ENCODE measurements around the gene SLC25A30. TPM values are rescaled to one million over a fixed set of nuclear protein-coding genes. Genes with fewer than 3 reads are reported as not detected.
"Not testable (repeated sequence)": the region's sequence is repeated elsewhere in the genome, so short reads cannot be mapped to it uniquely, and the experiment has no call there.

SLC25A30 gene
- total RNA-seq, 1 donor from 2014 or later: 15.9 TPM

DNA sequence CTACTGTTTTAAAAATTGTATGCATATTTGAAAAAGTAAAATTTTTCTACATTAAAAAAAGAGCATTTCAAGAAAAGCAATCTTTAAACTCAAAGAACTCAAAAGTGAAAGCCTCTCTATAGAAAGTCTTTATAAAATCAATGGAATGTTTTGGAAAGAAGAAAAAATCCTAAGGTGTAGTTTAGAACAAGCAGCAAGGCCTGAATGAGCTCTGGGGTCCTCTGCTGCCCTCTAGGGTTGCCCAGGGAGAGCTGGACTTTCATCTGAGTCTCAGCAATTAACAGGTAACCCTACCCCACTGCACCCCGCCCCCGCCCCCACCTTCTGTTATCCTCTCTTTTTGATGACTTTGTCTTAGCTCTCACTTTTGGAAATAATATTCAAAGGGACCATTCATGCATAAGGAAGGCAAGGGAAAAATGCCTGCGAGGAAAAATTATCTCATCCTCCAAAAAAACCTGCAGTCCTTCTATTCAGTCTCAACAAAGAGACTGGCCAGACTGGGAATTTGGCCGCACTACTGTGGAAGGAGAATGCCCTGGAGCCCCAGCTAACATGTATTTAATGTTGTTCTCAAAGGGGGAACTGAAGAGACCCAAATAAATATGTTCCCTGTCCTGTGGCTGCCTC, 24.1 kb downstream of the SLC25A30 start:
- no peak for DNase-seq (ENCODE audit: extremely low read depth, low read depth, low spot score)

DNA sequence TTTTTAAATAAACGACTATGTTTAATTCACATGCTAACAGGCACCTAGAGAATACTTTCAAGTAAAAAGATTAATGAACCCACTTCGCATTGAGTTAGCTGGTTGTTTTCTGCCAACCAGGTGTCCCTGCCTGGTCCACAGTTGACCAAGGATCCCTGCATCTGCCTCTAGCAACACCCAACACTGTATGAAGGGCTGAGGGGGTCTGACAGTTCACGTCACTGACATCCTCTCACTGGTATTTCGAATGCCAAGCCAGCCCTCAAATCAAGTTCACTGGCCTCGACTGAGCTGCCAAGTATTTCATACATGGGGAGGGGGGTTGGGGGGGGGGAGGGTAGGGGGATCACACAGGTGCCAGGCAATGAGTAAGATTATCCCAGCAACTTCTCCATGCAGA, 25.4 kb downstream of the SLC25A30 start:
- no peak for DNase-seq (ENCODE audit: extremely low read depth, low read depth, low spot score)

DNA sequence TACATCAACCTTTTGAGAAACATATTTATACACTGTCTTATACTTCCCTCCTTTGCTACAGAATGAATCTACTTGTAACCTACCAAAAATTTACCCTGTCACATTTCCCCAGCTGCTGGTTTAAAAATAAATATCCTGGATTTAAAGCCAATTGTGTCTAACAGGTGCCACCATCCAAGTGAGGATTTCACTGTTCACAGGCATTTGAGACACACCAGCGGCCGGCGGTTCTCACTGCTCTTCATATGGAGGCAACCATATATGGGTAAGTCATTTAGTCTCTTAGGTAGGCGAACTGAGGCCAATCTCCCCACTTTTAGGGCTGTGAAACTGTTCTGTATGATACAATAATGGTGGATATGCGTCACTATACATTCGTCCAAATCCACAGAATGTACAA, 26.2 kb downstream of the SLC25A30 start:
- no peak for DNase-seq (ENCODE audit: extremely low read depth, low read depth, low spot score)

GRCh38 chr13:45391128-45391527, 27.0 kb downstream of the SLC25A30 start:
- not testable (repeated sequence) for DNase-seq (ENCODE audit: extremely low read depth, low read depth, low spot score)

DNA sequence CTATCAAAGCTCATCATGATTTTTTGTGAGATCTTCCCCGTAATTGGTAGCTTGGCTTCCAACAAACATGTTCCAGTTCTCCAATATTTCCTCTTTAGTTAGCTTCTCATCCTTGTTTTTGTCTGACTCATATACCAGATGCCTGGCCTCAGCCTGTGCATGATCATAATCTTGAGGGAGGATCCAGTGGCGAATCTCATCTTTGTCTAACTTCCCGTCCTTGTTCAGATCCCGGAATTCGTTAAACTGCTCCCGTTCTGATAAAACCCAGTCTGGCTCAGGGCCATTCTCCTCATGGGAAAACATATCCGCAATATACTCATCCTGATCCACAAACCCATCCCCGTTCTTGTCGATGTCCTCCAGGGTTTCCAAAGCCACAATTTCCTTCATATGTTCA, 27.8 kb downstream of the SLC25A30 start:
- not testable (repeated sequence) for DNase-seq (ENCODE audit: extremely low read depth, low read depth, low spot score)

DNA sequence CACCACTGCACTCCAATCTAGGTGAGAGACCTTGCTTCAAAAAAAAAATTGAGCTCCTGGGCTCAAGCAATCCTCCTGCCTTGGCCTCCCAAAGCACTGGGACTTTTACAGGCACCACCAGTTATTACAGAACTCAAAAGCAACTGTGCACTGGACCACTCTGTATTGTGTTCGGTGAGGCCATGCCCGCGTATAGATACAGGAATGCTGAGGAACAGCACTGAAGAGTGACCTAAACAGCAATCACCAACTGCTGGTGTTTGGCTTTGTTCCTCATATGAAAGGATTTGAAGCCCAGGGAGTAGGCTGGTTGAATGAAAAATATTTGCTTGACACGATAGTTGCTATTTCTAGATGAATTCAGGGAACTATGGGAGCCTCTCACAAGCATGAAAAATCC, 29.5 kb downstream of the SLC25A30 start:
- no peak for DNase-seq (ENCODE audit: extremely low read depth, low read depth, low spot score)

GRCh38 chr13:45386892-45387575, 31.1 kb downstream of the SLC25A30 start:
- not testable (repeated sequence) for DNase-seq (ENCODE audit: extremely low read depth, low read depth, low spot score)

DNA sequence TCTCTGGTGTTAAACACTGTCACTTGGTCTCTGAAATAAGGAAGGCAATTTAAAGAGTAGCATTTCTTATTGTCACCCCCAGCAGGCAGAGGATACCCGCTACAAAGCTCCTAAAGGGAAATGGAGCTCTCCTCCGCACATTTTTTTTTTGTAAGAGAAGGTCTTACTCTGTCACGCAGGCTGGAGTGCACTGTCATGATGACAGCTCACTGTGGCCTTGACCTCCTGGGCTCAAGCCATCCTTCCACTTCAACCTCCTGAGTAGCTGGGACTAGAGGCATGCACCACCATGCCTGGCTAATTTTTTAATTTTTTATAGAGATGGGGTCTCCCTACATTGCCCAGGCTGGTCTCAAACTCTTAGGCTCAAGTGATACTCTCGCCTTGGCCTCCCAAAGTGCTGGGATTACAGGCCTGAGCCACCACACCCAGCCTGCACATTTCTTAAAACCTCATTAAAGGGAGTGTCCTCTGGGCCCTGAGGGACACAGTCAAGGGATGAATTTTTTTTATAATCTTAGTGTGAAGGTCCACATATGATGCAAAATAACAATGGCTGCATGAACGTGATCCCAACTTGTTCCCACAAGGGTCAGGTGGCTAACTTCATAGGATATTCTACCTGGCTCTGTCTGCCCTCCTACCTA, 32.1 kb downstream of the SLC25A30 start:
- no peak for DNase-seq (ENCODE audit: extremely low read depth, low read depth, low spot score)

- no peak for DNase-seq (ENCODE audit: extremely low read depth, low read depth, low spot score)
Measured at GRCh38 chr13:45385320-45385719, 32.9 kb downstream of the SLC25A30 start.

- no peak for DNase-seq (ENCODE audit: extremely low read depth, low read depth, low spot score)
Measured at GRCh38 chr13:45384474-45385174, 33.5 kb downstream of the SLC25A30 start.

- not testable (repeated sequence) for DNase-seq (ENCODE audit: extremely low read depth, low read depth, low spot score)
Measured at GRCh38 chr13:45382739-45383138, 35.4 kb downstream of the SLC25A30 start.

DNA sequence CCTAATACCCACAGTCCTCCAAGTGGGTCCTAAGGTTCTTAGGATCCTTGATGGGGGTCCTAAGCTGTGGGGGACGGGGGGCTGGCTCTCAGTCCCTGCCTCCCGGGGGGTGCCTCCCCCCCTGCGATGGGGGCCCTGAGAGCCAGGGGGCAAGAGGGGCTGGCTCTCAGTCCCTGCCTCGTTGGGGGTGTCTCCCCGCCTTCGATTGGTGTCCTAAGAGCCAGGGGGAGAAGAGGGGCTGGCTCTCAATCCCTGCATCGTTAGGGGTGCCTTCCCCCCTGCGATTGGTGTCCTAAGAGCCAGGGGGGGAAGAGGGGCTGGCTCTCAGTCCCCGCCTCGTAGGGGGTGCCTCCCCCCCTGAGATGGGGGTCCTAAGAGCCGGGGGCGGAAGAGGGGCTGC, 37.0 kb downstream of the SLC25A30 start:
- DNase-seq (ENCODE audit: extremely low read depth, low read depth, low spot score): no peak

- not testable (repeated sequence) for DNase-seq (ENCODE audit: extremely low read depth, low read depth, low spot score)
Measured at GRCh38 chr13:45380708-45381107, 37.5 kb downstream of the SLC25A30 start.

GRCh38 chr13:45379516-45379915, 38.7 kb downstream of the SLC25A30 start:
- DNase-seq (ENCODE audit: extremely low read depth, low read depth, low spot score): not testable (repeated sequence)

DNA sequence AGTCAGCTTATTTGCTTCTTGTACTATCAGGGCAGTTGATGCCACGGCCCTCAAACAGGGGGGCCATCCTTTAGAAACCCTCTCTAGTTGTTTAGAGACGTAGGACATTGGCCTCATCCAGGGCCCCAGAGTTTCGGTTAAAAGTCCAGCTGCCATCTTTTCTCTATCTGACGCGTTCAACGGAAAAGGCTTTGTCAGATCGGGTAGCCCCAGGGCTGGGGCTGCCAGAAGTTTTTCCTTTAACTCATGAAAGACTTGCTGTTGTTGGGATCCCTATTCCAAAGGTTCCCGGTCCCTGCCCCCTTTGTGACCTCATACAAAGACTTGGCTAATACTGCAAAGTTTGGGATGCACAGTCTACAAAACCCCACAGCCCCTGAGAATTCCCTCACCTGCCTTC, 39.4 kb downstream of the SLC25A30 start:
- not testable (repeated sequence) for DNase-seq (ENCODE audit: extremely low read depth, low read depth, low spot score)

- DNase-seq (ENCODE audit: extremely low read depth, low read depth, low spot score): not testable (repeated sequence)
Measured at GRCh38 chr13:45377314-45377713, 40.9 kb downstream of the SLC25A30 start.

- DNase-seq (ENCODE audit: extremely low read depth, low read depth, low spot score): not testable (repeated sequence)
Measured at GRCh38 chr13:45376651-45377050, 41.5 kb downstream of the SLC25A30 start.

DNA sequence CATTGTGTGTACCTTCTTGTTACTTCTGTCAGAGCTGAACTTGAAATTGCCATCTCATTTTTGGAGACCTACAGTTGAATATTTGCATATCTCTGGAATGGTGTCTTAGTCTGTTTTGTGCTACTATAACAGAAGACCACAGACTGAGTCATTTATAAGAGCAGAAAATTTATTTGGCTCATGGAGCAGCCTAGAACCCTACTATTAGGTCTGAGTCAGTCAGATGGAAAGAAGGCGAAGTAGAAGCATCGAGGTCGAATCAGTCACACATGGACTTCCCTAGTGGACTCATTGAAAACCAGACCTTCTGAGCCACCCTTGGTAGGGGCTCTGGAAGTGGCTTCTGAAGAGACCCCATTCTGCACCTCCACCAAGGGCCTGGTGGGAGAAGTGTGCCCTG, 43.3 kb downstream of the SLC25A30 start:
- DNase-seq (ENCODE audit: extremely low read depth, low read depth, low spot score): no peak

DNA sequence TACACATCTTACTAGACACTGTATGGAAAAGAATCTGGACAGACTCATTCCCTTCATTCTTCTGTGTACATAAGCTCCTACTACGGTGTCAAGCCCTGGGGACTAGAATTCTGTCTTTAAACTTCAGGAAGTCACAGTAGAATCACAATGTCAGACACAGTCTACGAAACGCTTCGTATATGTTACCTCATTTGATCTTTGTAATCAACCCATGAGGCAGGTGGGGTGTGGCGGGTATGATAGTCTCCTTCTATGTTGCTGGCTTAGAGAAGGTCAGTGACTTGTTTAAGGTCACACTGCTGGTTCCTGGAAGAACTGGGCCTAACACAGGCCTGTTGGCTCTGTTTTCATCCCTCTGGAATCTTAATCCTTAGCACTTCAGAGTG, 45.0 kb downstream of the SLC25A30 start:
- no peak for DNase-seq (ENCODE audit: extremely low read depth, low read depth, low spot score)

DNA sequence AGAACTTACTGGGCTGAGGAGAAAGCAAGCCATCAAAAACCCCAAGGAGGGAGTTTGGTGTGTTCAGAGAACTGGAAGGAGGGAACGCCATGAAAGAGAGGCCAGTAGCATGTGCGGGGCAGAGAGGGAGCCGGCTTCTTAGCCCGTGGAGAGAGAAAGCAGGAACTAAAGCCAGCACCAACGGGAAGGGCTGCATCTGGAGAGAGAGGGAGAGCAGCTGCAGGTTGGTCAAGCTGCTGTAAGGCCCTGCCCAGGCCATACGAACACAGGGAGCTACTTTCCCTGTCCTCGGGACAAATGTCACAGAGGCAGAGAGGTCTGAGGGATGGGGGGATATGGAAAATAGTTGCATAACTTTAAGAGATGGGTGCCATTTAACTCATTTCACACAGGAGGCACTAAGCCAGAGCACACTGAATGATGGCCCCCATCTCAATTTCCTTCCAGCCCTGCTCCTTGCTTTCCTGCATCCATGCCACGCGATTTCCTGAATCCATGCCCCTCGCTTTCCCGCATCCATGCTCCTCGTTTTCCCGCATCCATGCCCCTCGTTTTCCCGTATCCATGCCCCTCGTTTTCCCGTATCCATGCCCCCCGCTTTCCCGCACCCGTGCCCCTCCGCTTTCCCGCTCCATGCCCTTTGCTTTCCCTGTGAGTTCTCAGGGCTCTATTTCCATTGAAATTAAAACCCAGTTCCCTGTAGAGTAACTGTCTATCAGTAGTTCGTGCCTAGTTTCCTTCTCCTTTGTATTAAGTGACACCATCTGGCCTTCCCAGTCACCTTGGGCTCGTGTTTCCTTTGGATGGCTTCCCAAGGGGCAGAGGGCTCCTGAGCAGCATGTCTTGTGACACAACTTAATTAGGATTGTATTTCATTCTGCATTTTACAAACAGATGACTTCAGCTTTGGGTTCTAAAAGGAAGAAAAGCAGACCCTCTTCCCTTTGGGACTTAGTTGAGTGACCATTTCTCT, 45.7 kb downstream of the SLC25A30 start:
- no peak for DNase-seq (ENCODE audit: extremely low read depth, low read depth, low spot score)
